NCI-H510A treated with DMSO at 0.1 percent for 48 hours (cell line): ENCODE measurements around the gene SUOX.
"Not testable (repeated sequence)": the region's sequence is repeated elsewhere in the genome, so short reads cannot be mapped to it uniquely, and the experiment has no call there.

ENCODE experiments used
- DNase-seq: peaks from one replicate; lab custom pipeline; 2025; lab: John Stamatoyannopoulos, UW

SUOX gene

DNA sequence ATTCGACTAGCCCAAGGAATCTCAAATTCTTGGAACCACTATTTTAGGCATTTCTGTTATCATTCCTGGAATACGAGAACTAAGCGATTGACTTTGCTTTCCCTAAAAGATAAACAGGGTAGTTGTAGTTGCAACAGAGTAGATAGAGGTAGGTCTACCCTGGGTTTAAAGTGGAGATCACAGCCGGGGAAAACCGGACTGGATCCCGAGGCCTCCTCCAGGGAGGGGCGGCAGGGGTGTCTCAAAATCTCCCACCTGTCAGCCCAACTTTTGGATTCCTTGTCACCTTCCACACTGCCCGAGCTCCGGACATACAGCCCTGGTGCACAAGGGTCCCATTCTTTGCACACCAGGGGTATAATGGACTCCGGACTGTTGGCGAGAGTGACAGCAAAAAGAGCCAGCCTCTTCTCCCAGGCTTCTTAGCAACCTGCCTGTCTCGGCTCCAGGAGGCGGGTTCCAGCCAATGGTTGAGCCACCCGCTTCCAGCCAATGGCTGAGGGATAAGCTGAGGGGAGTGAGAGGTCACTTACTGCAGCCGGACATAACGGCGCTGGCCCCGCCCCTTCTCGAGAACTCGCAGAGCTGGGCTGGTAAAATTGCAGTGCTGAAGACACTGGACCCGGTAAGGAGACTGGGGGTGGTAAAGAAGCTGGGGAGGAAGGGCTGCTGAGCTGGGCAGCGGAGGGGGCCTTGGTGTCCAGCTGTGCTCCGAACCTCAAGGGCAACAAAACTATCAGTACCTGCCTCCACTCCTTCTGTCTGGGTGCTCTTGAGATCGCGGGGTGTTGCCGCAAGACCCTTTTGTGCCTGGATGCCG is at the start of gene SUOX:
TSS of gene SUOX (plus strand) at position 562 of the 820 bp plus-strand sequence. CDS start 4,946 bp downstream, outside the sequence.
- peak; percentile 93 for DNase-seq

DNA sequence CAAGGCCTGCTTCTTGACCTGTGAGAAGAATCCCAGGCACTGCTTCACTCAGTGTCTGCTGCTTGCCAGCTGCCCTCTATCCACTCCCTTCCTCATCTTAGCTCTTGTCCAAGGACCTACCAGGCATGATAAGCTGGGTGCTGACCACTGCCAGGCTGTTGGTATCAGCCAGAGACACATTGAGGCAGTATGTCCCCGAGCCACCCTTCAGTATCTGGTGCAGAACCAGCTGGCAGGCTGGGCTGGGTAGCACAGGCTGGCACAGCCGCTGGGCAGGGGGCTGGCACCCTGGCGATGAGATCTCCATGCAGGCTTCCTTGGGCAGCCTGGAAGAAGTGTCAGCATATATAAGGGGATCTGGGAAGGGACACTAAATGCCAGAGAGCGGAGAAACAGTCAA is 41.7 kb upstream of the SUOX start:
- DNase-seq, result no peak

GRCh38 chr12:55955800-55956508 is 41.1 kb upstream of the SUOX start:
- no peak for DNase-seq

- no peak for DNase-seq
Observed at GRCh38 chr12:55957106-55957859, 39.8 kb upstream of the SUOX start.

DNA sequence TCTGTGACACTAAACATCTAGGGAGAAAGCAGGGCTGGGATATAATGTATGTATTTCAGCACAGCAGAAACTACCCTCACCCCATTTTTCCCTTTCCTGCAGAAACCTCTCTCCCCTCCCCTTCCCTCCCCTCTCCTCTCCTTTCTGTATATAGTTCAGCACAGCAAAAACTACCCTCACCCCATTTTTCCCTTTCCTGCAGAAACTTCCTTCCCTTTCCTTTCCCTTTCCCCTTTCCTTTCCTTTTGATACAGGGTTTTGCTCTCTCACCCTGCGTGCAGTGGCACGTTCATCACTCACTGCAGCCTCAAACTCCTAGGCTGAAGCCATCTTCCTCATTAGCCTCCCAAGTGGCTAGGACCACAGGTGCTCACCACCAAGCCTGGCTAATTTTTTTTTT is 33.3 kb upstream of the SUOX start:
- DNase-seq, result no peak

- DNase-seq, result no peak
Observed at GRCh38 chr12:55965240-55965639, 31.8 kb upstream of the SUOX start.

DNA sequence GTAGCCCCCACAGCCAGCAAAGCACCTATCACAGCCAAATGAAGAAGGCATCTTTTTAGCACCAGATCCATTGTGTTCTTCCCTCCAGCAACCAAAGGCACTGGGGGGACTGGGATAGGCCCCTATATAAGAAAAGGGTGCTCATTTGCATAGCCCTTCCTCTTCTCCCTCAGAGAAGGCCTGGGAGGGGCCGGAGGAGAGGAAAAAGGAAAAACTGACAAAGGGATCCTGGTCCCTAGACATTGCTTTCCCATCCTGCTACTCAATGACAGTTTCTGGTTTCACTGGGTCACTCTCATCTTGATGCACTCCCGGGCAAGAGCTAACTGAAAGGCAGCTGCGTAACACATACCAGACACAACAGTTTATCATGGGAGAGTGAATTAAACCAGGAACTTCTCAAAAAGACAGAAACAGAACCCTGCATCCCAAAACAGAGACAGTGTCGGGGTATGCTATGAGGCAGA is 31.1 kb upstream of the SUOX start, which contains the start of gene PMEL:
TSS of gene PMEL (minus strand) at position 102 of the 467 bp plus-strand sequence. CDS start at position 71, 31 bp downstream.
- DNase-seq, result peak; percentile 72

DNA sequence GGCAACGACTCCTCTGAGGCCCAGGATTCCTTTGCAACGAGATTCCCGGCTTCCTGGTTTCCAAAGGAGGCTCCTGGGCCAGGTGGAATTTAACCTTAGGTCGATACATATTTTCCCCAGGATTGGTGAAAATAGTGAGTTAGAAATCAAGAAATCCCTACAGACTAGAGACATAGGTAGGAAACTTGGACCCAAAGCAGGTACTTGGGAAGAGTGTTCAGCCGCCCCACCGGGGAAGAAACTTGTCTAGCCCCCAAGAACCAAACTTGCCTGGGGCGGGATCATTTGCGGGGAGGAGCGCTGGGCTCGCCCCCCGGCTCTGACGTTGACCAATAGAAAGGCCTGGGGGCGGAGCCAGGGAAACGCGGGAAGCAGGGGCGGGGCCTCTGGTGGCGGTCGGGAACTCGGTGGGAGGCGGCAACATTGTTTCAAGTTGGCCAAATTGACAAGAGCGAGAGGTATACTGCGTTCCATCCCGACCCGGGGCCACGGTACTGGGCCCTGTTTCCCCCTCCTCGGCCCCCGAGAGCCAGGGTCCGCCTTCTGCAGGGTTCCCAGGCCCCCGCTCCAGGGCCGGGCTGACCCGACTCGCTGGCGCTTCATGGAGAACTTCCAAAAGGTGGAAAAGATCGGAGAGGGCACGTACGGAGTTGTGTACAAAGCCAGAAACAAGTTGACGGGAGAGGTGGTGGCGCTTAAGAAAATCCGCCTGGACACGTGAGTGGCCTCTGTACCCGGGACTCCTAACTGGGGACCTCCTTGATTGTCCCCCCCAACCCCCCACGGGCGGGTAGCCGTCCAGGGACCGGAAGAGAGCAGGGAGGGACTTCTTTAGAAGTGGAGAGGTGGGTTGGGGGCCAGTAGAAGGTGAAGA is 30.4 kb upstream of the SUOX start, which contains the start of gene CDK2:
TSS of gene CDK2 (plus strand) at position 423 of the 874 bp plus-strand sequence. CDS start at position 602, 179 bp downstream.
- DNase-seq, result peak; percentile 94

DNA sequence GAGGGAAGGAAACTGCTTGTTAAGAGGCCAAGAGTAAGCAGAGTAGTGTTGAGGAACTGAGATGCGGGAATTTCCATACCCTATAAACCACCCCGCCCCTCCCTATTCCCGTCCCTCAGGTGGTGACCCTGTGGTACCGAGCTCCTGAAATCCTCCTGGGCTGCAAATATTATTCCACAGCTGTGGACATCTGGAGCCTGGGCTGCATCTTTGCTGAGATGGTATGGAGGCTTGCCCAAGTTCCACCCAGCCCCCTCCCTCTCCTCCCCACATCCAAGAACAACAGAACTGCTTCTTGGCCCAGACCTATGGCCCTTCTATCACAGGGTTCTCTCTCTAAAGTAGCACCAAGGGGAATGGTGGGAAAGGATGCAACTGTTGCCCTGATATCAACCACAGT is 27.7 kb upstream of the SUOX start:
- DNase-seq, result no peak

DNA sequence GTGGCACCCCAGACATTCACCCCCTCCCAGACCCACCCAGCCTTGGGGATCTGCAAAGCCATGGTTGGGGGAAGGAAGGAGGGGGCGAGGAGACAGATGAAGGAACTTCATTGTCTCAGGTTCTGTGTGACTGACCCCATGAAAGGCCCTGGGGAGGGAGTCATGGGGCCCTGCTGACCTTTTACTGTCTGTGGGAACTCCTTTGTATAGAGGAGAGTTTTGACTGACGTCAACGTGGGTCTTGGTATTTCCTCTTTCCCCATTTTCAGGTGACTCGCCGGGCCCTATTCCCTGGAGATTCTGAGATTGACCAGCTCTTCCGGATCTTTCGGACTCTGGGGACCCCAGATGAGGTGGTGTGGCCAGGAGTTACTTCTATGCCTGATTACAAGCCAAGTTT is 26.3 kb upstream of the SUOX start:
- no peak for DNase-seq

- DNase-seq, result no peak
Observed at GRCh38 chr12:55972042-55972441, 25.0 kb upstream of the SUOX start.

- DNase-seq, result no peak
Observed at GRCh38 chr12:55972456-55972855, 24.6 kb upstream of the SUOX start.

DNA sequence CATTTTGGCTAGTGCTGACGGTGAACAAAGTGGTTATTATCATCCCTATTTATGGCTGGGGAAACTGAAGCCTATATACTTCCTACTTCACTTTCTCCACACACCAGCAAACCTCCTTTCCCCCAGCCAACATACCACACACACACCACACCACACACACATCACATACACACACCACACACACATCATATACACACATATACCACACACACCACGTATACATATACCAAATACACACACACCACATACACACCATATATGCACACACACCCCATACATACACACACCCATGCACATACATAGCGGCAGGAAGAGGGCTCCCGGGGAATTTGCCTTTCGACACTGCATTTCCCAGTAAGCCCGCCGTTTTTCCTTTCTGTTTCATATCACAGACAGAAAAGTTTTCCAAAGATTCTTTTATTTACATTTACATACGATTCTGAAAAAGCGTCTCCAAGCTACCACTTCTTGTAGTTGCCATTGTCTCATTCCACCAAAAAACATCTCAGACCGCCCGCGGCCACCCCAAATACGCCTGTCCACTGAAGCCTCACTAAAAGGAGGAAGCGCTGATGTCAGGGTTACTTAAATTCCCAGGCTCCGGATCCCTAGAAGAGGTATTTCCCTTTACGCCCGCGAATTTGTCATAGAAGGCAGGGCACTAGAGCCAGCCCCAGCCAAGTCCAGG is 24.0 kb upstream of the SUOX start:
- no peak for DNase-seq

DNA sequence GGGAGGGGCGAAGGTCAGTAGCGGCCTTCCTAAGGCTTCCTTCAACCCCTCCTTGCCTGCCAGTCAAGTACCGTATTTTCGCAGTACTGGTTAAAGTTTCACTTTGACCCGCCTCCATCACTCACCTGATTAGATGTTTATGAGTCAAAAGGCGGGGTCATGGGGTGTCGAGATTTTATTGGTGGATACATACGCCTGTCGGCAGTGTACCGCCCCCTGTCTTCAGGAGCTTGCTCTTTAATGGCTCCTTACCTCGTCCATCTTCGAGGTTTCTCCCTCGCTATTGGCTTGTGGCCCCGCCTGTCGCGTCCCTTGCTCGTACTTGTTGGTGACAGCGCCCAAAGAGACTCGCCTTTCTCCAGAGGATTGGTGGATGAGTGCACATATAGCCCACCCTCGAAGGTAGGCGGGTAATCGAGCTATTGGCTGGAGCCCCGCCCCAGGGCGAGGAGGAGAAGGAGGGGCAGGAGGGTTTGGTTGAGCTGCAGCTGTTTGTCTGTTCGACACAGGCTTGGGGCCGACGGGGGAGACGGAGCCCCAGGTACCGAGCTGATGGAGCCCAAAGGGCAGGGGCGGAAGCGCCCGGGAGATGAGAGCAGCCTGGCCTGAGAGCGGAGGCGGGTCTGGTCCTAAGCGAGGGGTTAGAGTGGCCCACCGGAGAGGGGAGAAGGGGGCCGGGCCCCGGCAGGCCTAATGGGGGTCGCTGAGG is 23.3 kb upstream of the SUOX start, which contains the start of gene RAB5B:
TSS of gene RAB5B (plus strand) at position 480 of the 709 bp plus-strand sequence. CDS start 12,883 bp downstream, outside the sequence.
- DNase-seq, result peak; percentile 99

DNA sequence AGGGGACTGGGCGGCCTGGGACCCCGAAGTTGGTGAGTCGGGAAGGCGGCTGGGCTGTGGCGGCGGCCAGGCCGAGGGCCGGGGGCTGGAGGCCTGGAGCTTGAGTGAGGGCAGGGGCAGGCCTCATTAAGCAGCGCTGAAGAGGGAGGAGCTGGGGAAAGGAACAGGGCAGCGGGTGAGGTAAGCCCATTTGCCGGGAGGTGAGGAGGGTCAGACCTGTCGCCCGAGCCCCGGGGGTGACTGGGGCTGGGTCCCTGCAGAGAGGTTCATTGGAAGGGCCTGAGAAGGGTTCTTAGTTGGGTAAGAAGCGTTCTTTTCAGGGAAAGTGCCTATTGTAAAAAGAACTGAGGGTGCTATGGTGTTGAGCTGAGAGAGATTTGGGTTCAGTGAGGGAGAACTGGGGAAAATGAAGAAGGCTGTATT is 22.8 kb upstream of the SUOX start:
- DNase-seq, result peak; percentile 29

GRCh38 chr12:55978393-55978792 is 18.7 kb upstream of the SUOX start:
- no peak for DNase-seq

DNA sequence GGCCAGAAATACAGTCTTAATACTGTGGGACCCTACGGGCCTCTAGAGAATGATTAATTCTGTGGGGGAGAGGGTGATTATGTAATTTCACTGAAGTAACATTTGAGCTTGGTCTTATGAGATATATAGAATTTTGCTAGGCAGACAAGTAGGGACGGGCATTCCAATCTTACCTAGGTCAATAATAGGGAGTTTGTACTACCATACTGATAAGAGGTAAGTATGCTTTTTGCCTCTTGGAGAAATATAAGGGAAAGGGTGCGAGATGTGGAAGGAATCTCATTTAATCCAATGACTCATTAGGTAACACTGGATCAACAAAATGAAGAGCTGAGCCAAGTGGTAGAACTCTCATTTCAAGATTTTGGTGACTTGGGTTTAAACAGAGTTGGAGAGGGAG is 18.0 kb upstream of the SUOX start:
- DNase-seq, result no peak

- DNase-seq, result not testable (repeated sequence)
Observed at GRCh38 chr12:55981882-55982281, 15.2 kb upstream of the SUOX start.

GRCh38 chr12:55982319-55982936 is 14.6 kb upstream of the SUOX start:
- no peak for DNase-seq
